ENCODE data around the gene LEUTX.
"Not testable (repeated sequence)": the region's sequence is repeated elsewhere in the genome, so short reads cannot be mapped to it uniquely, and the experiment has no call there.

Gene LEUTX, protein sequence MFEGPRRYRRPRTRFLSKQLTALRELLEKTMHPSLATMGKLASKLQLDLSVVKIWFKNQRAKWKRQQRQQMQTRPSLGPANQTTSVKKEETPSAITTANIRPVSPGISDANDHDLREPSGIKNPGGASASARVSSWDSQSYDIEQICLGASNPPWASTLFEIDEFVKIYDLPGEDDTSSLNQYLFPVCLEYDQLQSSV

GRCh38 chr19:39778763-39779162, at the start of gene LEUTX:
Gene LEUTX, plus strand, starts transcription at chr19:39778854. Its CDS starts 67 bp downstream, at chr19:39778921.
- DNase-seq (ENCODE audit: low read depth), result no peak

DNA sequence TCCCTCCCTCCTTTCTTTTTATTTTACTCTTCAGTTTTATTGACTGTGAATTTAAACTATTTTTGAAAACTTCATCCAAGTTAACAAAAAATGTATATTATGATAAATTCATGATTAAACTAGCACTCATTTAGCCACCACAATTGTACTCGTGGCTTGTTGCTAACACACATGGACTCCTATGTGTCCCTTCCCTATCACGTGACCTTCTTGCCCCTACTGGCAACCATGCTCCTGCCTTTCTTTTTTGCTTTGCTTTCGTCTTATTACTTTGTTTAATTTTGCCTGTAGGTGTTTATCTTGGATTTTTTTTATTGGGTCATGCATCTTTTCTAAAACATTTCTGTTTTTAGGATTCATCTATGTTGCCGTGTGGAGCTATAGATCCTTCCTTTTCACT, 49.1 kb upstream of the LEUTX start:
- DNase-seq (ENCODE audit: low read depth), result no peak

GRCh38 chr19:39731685-39732084, 47.0 kb upstream of the LEUTX start:
- DNase-seq (ENCODE audit: low read depth), result no peak

GRCh38 chr19:39733841-39734240, 44.8 kb upstream of the LEUTX start:
- no peak for DNase-seq (ENCODE audit: low read depth)

DNA sequence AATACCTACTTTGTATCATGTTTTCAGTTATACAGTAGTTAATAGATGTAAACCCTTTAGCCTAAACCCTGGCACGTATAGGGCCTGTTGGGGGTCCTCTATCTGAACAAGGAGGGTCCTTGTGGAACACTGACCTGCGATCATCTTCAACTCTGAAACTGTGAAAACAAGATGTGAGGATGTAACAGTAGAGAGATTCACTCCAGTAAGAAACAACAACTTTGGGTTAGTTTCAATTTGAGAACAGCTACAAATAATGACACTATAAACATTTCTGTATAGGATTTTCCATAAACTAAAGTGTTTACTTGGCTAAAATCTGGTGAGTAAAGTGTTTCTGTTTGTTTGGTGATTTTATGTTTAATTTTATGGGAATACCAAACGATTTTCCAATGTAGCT, 43.0 kb upstream of the LEUTX start:
- DNase-seq (ENCODE audit: low read depth), result no peak

- no peak for DNase-seq (ENCODE audit: low read depth)
Observed at GRCh38 chr19:39736088-39736487, 42.6 kb upstream of the LEUTX start.

DNA sequence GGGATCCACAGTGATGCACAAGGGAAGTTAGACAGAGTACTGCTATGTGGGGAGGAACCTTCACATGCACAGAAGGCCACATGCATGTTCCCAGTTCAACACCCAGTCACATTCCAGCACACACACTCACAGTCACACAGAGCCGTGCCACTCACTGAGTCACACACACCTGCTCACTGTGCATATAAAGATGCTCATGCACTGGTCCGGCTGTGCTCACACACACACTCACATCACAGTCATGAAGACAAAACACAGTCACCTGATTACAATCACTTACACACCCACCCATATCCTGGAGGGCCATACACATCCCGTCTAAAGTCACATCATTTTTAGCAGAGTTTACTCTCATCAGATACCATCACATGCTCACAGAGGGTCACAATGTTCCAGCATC, 41.3 kb upstream of the LEUTX start:
- DNase-seq (ENCODE audit: low read depth), result no peak

DNA sequence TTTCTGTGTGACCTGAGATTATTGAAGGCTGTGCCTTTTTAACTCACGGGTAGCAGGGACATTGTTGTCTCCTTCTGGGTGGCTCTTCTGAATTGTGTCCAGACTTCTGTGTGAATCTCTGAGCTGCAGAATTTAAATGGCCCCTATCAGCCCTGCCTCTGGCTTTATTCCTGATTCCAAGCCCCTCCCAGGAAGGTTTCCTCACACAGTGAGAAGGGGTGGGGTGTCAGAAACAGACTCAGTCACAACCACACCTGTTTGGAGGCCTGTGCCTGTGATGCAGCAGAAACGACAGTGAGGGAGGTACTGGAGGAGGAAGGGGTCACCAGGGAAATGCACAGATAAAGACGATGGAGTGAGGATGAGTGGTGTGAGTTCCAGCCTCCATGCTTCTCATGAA, 40.8 kb upstream of the LEUTX start, which contains the start of gene CLC:
CLC (minus strand) TSS at position 139 of the 400 bp plus-strand sequence; CDS start at position 62, 77 bp downstream.
- no peak for DNase-seq (ENCODE audit: low read depth)

GRCh38 chr19:39738814-39739213, 39.8 kb upstream of the LEUTX start:
- no peak for DNase-seq (ENCODE audit: low read depth)

GRCh38 chr19:39740395-39740794, 38.3 kb upstream of the LEUTX start:
- no peak for DNase-seq (ENCODE audit: low read depth)

DNA sequence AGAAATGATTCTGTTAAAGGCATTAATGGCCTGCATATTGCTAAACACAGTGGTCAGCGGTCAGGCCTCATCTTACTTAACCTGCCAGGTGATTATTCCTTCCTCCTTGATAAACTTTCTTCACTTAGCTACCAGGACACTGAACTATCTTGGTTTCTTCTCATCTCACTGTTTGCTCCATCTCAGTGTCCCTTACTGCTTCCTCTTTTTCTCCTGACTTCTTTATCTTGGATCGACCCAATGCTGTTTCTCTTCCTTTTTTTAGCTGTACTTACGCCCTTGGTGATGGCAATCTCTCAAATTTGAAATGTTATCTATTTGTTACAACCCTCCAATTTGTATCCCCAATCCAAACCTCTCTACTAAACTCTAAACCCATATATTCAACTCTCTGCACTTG, 33.0 kb upstream of the LEUTX start:
- no peak for DNase-seq (ENCODE audit: low read depth)

DNA sequence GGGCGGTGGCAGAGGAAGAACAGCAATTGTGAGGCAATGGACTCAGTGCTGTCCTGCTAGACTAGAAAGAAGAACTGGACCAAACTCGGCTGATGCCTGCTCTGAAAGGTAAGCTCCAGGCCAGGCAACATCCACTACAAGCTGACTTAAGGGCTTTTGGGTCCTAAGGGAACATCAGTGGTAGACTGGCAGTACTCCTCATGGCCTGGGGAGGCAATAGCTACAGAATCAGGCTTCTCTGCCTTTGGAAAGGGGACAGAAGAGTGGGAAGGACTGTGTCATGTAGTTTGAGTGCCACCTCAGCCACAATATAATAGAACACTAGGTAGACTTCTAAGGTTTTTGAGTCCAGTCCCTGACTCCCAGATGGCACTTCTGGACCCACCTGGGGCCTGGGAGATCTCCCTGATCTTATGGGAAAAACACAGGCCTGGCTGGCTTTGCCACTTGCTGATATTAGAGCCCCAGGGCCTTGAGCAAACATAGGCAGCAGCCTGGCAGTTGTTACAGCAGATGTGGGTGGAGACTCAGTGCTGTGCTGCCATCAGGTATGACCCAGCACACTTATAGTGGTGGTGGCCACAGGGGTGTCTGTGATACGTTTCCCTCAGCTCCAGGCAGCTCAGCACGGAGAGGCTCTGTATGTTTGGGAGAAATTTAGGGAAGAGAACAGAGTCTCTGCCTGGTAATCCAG, 31.7 kb upstream of the LEUTX start:
- no peak for DNase-seq (ENCODE audit: low read depth)

- no peak for DNase-seq (ENCODE audit: low read depth)
Observed at GRCh38 chr19:39749981-39750380, 28.7 kb upstream of the LEUTX start.

- no peak for DNase-seq (ENCODE audit: low read depth)
Observed at GRCh38 chr19:39752390-39752789, 26.3 kb upstream of the LEUTX start.

DNA sequence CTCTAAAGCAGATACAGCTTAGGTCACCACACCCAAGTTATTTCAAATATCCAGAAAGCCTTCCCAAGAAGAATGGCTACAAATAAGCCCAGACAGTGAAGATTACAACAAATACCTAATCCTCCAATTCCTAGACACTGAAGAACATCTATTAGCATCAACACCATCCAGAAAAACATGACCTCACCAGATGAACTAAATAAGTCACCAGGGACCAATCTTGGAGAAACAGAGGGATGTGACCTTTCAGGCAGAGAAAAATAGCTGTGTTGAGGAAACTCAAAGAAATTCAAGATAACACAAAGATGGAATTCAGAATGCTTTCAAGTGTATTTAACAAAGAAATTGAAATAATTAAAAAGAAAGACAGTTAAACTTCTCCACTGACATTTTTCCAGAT, 25.9 kb upstream of the LEUTX start:
- no peak for DNase-seq (ENCODE audit: low read depth)

DNA sequence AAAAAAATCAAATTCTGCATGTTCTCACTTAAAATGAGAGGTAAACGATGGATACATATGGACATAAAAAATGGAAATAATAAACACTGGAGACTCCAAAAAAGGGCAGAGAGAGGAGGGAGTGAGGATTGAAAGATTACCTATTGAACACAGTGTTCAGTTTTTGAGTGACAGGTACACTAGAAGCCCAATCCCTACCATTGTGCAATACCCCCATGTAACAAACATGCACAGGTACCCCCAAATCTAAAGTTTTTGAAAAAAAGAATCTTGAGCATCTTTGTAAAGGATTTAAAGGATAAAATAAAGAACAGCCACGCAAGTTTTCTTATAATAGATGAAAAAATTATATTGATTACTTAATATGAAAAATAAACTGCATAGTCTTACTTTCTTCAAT, 24.1 kb upstream of the LEUTX start:
- DNase-seq (ENCODE audit: low read depth), result no peak

GRCh38 chr19:39754971-39755370, 23.7 kb upstream of the LEUTX start:
- DNase-seq (ENCODE audit: low read depth), result no peak

- no peak for DNase-seq (ENCODE audit: low read depth)
Observed at GRCh38 chr19:39759457-39760184, 19.0 kb upstream of the LEUTX start.

DNA sequence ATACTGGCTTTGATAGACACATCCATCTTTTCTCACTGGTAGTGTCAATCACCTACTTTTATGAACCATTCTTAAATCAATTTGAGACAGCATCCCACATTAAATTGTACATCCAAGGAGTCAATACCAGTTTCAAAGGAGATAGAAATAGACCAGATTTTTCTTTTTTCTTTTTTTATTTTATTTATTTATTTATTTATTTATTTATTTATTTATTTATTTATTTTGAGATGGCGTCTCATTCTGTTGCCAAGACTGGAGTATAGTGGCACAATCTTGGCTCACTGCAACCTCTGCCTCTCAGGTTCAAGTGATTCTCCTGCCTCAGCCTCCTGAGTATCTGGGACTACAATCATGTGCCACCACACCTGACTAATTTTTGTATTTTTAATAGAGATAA, 16.8 kb upstream of the LEUTX start:
- not testable (repeated sequence) for DNase-seq (ENCODE audit: low read depth)

GRCh38 chr19:39765091-39766076, 13.3 kb upstream of the LEUTX start:
- DNase-seq (ENCODE audit: low read depth), result peak; percentile 21

DNA sequence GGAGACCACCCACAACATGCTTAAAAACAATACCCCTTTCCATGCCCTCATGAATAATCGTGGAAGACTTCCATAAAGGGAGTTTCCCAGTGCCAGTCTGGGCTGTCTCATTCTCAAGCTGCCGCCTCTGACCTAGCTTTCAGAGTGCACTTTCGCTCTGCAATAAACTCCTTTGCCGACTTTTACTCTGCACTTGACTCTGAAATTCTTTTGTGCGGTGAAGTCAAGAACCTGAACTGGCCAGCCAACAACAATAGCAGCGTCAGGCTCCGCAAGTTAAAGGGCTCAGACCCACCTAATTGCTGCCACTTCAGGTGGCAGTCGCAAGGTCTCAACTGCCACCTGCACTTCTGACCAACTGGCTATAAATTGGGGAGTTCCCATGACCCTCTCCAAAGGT, 10.3 kb upstream of the LEUTX start:
- no peak for DNase-seq (ENCODE audit: low read depth)

DNA sequence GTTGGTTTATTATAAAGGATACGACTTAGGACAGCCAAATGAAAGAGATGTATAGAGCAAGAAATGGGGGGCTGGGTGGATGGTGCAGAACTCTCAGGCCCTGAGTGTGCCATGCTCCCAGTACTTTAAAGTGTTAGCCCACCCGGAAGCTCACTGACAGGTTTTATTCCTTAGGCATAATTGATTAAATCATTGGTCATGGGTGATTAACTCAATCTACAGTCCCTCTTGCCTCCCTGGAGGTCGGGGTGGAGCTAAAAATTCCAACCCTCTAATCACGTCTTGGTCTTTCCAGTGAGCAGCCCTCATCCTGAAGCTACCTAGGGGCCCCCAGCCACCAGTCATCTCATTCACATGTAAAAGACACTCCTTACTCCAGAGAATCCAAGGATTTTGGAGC, 9.9 kb upstream of the LEUTX start:
- no peak for DNase-seq (ENCODE audit: low read depth)

All from iris pigment epithelial cell (primary cell).